Omental fat pad (tissue), 4 donors: ENCODE measurements around the gene SLC35B3. TPM values are rescaled to one million over a fixed set of nuclear protein-coding genes. Genes with fewer than 3 reads are reported as not detected.
"Not testable (repeated sequence)": the region's sequence is repeated elsewhere in the genome, so short reads cannot be mapped to it uniquely, and the experiment has no call there.

Source experiments
- ATAC-seq: fragments of 150-250 bp; one replicate; pipeline ENCODE4 v1.9.1; 2016; ENCODE audit warnings: mild to moderate bottlenecking, moderate library complexity; ENCODE audit not compliant: low FRiP score
- DNase-seq: peaks from one replicate; pipeline ENCODE4 v3.0.0-alpha.2; 2019; ENCODE audit warnings: low spot score
- total RNA-seq, 4 donors: library from RNA; depleted of rRNA; stranded (reverse); fragments of >200 nt; gene quantifications; one replicate each; pipeline ENCODE4 v1.1.0, GENCODE V29; 2016
- TF ChIP-seq, protein P1 (sequence below), 3 donors: fragments of 450-650 bp; IDR thresholded peaks; one replicate each; pipeline ENCODE4 v1.5.1; 2016 to 2017; ENCODE audit warnings: antibody characterized with exemption in 3 of 3, mild to moderate bottlenecking in 3 of 3, moderate library complexity in 2 of 3

The SLC35B3 gene
- total RNA-seq, 4 donors from 2014 or later: 12.5 to 18.8 (median 16.0) TPM

DNA sequence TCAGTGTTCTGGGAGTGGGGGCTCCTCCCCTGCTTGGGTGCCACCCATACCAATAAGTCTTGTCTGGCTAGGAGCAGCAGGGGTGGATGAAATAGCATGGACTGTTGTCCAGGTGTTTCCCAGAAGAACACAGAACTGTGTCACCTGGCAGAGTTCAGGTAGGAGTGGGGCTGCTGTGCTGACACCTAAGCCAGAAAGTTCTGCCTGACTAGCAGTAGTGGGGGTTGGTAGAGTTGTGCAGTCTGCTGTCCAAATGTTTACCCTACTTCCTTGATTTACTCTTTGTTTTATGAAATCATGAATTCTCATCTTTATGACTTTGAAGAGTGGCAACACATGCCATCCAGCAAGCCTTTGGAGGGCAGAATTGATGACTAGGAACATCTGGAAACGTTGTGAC is 27.3 kb upstream of the SLC35B3 start:
- TF ChIP-seq, protein P1, sequence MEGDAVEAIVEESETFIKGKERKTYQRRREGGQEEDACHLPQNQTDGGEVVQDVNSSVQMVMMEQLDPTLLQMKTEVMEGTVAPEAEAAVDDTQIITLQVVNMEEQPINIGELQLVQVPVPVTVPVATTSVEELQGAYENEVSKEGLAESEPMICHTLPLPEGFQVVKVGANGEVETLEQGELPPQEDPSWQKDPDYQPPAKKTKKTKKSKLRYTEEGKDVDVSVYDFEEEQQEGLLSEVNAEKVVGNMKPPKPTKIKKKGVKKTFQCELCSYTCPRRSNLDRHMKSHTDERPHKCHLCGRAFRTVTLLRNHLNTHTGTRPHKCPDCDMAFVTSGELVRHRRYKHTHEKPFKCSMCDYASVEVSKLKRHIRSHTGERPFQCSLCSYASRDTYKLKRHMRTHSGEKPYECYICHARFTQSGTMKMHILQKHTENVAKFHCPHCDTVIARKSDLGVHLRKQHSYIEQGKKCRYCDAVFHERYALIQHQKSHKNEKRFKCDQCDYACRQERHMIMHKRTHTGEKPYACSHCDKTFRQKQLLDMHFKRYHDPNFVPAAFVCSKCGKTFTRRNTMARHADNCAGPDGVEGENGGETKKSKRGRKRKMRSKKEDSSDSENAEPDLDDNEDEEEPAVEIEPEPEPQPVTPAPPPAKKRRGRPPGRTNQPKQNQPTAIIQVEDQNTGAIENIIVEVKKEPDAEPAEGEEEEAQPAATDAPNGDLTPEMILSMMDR (IDR thresholded peaks at IDR 0.05): no peak
- DNase-seq (no peak), ATAC-seq (no peak)

DNA sequence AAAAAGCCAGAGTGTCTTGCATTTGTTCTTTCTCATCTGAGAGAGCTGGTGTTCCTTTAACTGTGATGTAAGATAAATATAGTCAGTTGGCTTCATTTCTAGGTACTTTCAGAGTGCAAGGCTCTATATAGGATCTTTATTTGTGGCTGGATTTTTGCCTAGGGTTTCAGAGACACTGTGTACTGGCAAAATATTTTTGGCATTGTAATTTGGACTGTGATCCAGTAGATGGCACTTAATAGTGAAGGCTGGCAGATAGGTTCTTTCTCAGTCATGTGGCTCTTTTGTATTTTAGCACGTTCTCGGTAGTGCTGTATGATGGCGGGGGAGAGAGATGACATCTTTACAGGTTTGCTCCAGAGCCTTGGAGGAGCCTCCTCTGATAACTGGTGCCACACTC is 26.8 kb upstream of the SLC35B3 start:
- no peak for ATAC-seq
- no peak for DNase-seq
- TF ChIP-seq, protein P1 (IDR thresholded peaks at IDR 0.05): no peak

DNA sequence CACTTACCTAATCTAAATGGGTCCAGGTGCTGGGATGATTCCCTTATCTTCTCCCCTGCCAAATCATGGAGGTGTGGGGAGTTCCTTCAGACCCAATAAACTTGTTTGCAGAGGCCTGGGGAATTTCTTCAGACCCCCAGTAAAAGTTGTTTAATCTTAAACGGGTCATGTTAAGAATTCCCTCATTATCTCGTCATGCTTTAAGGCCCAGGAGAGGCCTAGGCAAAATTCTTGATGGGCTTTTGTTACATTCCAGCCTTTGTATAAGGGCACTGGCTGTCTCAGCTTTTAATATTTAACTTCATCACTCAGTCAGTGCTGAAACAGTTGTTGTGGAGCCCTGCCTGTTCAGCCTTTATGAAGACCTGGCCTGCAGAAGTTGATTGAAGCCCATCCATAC is 11.0 kb upstream of the SLC35B3 start:
- ATAC-seq (no peak), DNase-seq (no peak)
- TF ChIP-seq, protein P1 (IDR thresholded peaks at IDR 0.05): no peak

DNA sequence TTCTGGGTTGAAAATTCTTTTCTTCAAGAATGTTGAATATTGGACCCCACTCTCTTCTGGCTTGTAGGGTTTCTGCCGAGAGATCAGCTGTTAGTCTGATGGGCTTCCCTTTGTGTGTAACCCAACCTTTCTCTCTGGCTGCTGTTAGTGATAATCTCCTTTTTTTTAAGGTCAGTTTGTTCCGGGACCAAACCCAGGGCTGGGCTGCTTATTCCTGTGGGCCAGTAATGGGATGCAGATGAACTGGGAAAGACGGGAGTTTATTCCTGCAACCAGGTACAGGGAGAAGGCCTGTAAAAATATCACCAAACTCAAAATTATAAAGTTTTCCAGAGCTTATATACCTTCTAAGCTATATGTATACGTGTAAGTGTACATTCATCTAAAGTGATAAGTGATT is 10.6 kb upstream of the SLC35B3 start:
- DNase-seq, ATAC-seq: not testable (repeated sequence)

DNA sequence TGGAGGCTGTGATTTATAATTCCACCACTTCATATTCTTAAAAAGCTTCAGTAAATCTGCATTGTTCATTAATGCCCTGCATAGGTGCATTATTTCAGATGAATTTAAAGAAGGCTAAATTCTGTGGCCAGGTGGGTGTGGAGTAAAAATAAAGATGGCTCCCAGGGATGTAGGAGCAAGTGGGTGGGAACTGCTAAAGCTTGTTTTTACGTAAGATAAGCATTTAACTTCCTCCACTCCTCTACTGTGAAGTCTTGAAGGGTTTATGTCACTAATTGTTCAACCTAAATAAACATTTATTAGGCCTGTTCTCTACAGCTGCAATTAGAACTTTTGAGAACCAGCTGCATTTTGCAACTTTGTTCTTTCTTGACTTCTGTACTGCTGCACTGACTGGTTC is 6.8 kb upstream of the SLC35B3 start:
- ATAC-seq (no peak), DNase-seq (no peak)
- TF ChIP-seq, protein P1 (IDR thresholded peaks at IDR 0.05): no peak

DNA sequence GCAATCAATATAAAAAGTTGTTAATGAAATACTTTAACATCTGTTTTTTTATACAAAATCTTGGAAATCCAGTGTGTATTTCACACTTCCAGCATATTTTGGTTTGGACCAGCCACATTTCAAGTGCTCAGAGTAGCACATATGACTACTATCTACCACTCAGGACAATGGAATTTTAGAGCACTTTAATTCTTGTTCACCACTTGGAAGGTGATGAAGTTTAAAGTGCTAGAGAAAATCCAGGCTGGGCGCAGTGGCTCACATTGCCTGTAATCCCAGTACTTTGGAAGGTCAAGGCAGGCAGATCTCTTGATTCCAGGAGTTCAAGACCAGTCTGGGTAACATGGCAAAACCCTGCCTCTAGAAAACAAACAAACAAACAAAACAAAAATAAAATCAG is 6.1 kb upstream of the SLC35B3 start:
- DNase-seq (no peak), ATAC-seq (no peak)
- TF ChIP-seq, protein P1 (IDR thresholded peaks at IDR 0.05): no peak

DNA sequence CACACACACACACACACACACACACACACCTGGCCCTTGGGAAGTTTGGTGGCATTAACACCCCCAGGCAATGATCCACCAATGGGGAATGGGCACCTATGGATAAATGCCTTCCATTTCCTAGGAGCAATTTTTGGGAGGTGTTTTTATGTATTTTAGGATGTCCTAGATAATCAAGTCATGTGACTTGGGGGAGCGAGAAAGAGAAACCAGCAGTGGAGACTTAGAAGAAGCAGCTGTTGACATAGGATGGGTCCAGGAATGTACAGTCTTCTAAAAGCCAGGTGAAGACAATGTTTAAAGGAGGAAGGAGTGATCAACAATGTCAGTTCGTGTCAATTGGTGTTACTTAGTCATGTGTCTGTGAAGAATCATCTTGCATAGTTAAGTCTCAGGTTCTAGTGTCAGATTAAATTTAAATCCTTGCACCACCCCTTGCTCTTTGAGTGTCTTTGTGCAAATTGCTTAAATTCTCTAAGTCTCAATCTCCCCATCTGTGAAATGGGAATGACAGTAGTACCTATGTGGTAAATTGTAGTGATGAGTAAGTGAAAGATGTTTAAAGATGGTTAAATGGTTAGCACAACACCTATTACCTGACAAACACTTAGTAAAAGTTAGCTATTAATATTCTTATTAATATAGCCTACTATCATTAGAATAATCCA is 4.4 kb upstream of the SLC35B3 start:
- TF ChIP-seq, protein P1 (IDR thresholded peaks at IDR 0.05): no peak
- DNase-seq (no peak), ATAC-seq (no peak)
